Mucosa of rectum (tissue), 2 donors: ENCODE results near the gene ZNF526.

Experiments
- H3K27ac ChIP-seq, 2 donors: one replicate each; pipeline ENCODE4 v1.7.0; 2013; ENCODE audit warnings: inconsistent platforms in 2 of 2, low read depth in 2 of 2, low read length in 2 of 2
- H3K27me3 ChIP-seq, 2 donors: one replicate each; pipeline ENCODE4 v1.7.0; 2013; ENCODE audit warnings: low read length in 2 of 2; ENCODE audit not compliant: control insufficient read depth in 2 of 2, insufficient read depth in 2 of 2
- H3K36me3 ChIP-seq, 2 donors: one replicate each; pipeline ENCODE4 v1.7.0; 2013; ENCODE audit warnings: low read length in 2 of 2; ENCODE audit not compliant: control insufficient read depth in 2 of 2, insufficient read depth in 2 of 2
- H3K4me1 ChIP-seq, 2 donors: one replicate each; pipeline ENCODE4 v1.7.0; 2013; ENCODE audit warnings: low read length in 2 of 2, mild to moderate bottlenecking in 1 of 2; ENCODE audit not compliant: control insufficient read depth in 2 of 2, insufficient read depth in 2 of 2
- H3K4me3 ChIP-seq, 2 donors: one replicate each; pipeline ENCODE4 v1.7.0; 2013; ENCODE audit warnings: low read length in 2 of 2
- H3K9ac ChIP-seq, 2 donors: one replicate each; pipeline ENCODE4 v1.7.0; 2013; ENCODE audit warnings: low read length in 2 of 2, low read depth in 1 of 2, mild to moderate bottlenecking in 1 of 2
- H3K9me3 ChIP-seq, 2 donors: one replicate each; pipeline ENCODE4 v1.7.0; 2013; ENCODE audit warnings: low read length in 2 of 2; ENCODE audit not compliant: control insufficient read depth in 2 of 2
- donor health status: healthy.
- donor health status: Normal muscosa, but diverticular disease.

The ZNF526 gene

GRCh38 chr19:42193706-42194105 is 26.4 kb upstream of the ZNF526 start:
- Histone ChIP-seq H3K9ac (no peak overlapping the region), H3K9me3 (peaks cover 0 to 3% of the 10 kb centered on the region in 2 donors), H3K4me3 (peak overlapping the region; percentile 9 to 18), H3K36me3 (peaks cover 7 to 20% of the 10 kb centered on the region in 2 donors), H3K27ac (peak overlapping the region; percentile 62 to 90), H3K4me1 (peaks cover 36% of the 10 kb centered on the region in 2 donors), H3K27me3 (no peaks in the 10 kb centered on the region)

DNA sequence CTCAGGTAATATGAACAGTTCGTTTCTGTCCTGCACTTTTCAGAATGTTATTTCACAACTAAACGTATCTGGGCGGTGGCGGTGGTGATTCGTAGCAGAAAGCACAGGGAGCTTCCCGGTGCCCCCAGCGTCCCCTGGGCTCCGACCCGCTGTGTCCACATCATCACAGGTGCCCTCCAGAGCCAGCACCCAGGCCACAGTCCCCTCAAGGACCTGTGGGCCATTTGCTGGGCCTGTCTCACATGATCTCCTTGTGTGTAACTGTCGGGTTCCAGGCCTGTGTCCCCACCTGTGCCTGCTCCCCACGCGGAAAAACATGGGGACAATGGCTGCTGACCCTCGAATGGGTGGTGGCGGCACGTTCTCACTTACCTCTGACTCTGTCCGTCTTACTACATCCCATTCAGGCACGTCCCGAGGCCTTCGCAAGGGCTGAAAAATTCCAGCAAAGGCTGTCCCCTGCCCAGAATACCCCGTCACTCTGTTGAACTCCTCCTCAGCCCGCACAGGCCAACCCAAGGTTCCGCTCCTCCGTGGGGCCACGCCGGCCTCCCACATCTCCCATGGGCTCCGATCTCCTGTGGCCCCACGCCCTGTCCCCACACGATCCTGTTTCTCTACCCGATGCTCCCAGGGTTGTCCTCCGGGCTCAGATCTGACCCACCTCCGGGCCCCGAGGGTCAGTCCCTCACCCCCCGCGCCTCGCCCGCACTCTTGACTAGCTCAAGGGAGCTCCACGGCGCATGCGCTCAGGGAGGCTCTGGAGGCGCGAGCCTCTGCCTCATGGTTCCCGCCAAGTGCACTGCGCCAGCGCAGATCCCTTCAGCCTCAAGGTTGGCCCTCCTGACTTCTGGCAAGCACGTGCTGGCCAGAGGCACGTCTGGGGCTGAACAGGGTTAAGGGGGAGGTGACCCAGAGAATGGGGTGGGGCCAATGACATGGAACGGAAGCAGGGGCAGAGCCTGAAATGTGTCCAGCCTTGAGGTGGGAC is 23.8 kb upstream of the ZNF526 start:
- H3K27ac ChIP-seq = peak overlapping the region in 1 of 2 donors; percentile 48
- H3K9me3 ChIP-seq = peaks cover 0 to 3% of the 10 kb centered on the region in 2 donors
- peaks cover 43 to 50% of the 10 kb centered on the region in 2 donors for H3K4me1 ChIP-seq
- H3K4me3 ChIP-seq = no peak overlapping the region
- no peak overlapping the region for H3K9ac ChIP-seq
- no peaks in the 10 kb centered on the region for H3K27me3 ChIP-seq
- peaks cover 25 to 43% of the 10 kb centered on the region in 2 donors for H3K36me3 ChIP-seq

DNA sequence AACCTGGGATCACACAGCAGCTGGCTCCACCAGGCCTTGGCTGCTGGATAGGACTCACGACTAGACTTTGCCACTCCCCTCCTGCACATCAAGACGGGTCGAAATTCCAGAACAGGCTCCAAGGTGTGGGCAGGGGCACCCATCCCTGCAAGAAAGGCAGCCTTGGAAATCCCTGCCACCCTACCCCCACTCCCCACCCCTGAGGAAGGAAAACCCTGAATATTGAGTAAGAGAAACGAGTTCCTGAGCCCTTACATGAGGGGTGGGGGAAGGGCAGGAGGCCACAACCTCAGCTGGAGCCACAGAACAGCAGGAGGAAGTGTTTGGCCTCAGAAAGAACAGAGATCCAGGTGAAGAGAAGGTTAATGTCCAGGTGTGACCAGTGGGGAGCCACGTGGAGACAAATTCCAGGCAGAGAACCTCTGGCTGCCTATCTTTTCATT is 22.7 kb upstream of the ZNF526 start:
- peak overlapping the region; percentile 20 to 48 for H3K27ac ChIP-seq
- no peak overlapping the region for H3K9ac ChIP-seq
- no peak overlapping the region for H3K4me3 ChIP-seq
- peaks cover 33 to 54% of the 10 kb centered on the region in 2 donors for H3K36me3 ChIP-seq
- H3K27me3 ChIP-seq = no peaks in the 10 kb centered on the region
- H3K4me1 ChIP-seq = peaks cover 35 to 43% of the 10 kb centered on the region in 2 donors
- H3K9me3 ChIP-seq = peaks cover 0 to 3% of the 10 kb centered on the region in 2 donors

DNA sequence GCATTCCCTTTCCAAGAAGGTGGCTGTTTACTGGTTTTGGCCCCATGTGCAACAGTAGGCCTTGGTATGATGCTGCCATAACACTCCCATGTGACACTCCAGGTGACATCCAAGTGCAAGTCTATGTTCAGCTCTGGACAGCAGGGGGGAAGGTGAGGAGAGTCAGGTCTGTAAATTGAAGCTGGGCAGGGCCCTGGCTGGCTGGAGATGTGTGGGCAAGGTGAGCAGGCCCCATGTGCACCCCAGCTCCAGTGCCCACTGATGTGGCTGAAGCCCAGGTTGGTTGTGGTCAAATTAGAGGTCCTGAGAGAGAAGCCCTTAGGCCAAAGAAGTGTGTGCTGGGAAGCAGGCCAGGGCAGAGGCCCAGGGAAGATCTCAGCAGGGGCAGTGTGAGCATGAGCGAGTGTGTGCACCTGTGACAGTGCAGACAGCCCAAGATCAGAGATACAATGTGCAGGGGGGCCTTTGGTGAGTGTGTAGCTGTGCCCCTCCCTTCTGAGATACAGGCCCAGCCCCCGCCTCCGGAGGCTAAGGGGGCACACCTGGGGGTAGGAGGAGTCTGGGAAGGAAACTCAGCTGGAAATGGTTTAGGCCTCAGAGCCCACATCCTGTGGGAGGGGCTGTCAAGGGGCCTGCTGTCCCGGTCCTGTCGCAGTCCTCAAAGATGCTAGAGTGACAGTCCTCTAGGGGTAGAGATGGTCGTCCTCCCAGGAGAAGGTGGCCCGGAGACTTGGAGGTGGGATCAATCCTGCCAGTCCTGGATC is 21.3 kb upstream of the ZNF526 start:
- Histone ChIP-seq H3K4me3 (no peak overlapping the region), H3K9me3 (no peaks in the 10 kb centered on the region), H3K27me3 (no peaks in the 10 kb centered on the region), H3K36me3 (peaks cover 43 to 67% of the 10 kb centered on the region in 2 donors), H3K27ac (peak overlapping the region; percentile 29 to 85), H3K4me1 (peaks cover 26 to 44% of the 10 kb centered on the region in 2 donors), H3K9ac (peak overlapping the region in 1 of 2 donors; percentile 54)

DNA sequence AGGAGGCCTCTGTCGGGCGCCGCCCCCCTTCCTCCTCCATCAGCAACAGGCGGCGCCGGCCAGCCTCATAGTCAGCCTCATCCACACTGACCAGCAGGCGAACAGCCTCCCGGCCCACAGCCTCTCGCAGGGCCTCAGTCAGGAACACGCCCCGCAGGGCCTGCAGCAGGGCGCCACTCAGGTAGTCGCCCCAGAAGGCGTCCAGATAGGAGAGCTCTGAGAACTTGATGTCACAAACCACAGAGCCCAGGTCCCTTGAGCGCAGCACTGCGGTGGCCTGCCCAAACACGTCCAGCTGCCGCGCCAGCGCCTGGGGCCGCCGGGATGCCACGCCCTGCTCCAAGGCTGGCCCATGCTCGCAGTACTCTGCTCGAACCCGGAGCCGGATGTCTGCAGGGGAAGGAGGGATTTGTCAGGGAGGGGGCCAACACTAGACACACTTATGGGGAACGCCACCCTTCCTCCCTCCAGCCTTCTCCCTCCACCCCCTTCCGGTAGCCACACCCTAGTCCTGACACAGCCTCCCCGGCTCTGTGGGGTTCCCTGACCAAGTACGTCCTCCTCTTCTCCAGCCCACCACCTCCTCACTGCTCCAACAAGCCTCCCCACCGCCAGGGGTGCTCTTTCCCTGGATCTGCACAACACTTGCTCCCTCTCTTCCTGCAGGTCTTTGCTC is 20.5 kb upstream of the ZNF526 start:
- peak overlapping the region; percentile 29 to 85 for H3K27ac ChIP-seq
- H3K4me1 ChIP-seq = peaks cover 26 to 44% of the 10 kb centered on the region in 2 donors
- H3K9ac ChIP-seq = peak overlapping the region in 1 of 2 donors; percentile 54
- H3K27me3 ChIP-seq = no peaks in the 10 kb centered on the region
- H3K4me3 ChIP-seq = peak overlapping the region in 1 of 2 donors; percentile 22
- H3K9me3 ChIP-seq = no peaks in the 10 kb centered on the region
- H3K36me3 ChIP-seq = peaks cover 47 to 74% of the 10 kb centered on the region in 2 donors

- Histone ChIP-seq H3K4me3 (peak overlapping the region in 1 of 2 donors; percentile 22), H3K4me1 (peaks cover 26 to 44% of the 10 kb centered on the region in 2 donors), H3K9ac (peak overlapping the region in 1 of 2 donors; percentile 38), H3K27ac (peak overlapping the region in 1 of 2 donors; percentile 85), H3K27me3 (no peaks in the 10 kb centered on the region), H3K36me3 (peaks cover 52 to 80% of the 10 kb centered on the region in 2 donors), H3K9me3 (no peaks in the 10 kb centered on the region)
Observed at GRCh38 chr19:42200116-42200715, 19.9 kb upstream of the ZNF526 start.

- Histone ChIP-seq H3K9me3 (no peaks in the 10 kb centered on the region), H3K4me1 (peaks cover 26 to 41% of the 10 kb centered on the region in 2 donors), H3K27me3 (no peaks in the 10 kb centered on the region), H3K36me3 (peaks cover 57 to 87% of the 10 kb centered on the region in 2 donors), H3K4me3 (peak overlapping the region in 1 of 2 donors; percentile 7), H3K9ac (no peak overlapping the region), H3K27ac (peak overlapping the region; percentile 66 to 85)
Observed at GRCh38 chr19:42201489-42202289, 18.4 kb upstream of the ZNF526 start.

GRCh38 chr19:42202290-42202880 is 17.7 kb upstream of the ZNF526 start:
- Histone ChIP-seq H3K36me3 (peaks cover 58 to 89% of the 10 kb centered on the region in 2 donors), H3K9me3 (no peaks in the 10 kb centered on the region), H3K27ac (peak overlapping the region; percentile 16 to 85), H3K4me3 (no peak overlapping the region), H3K9ac (no peak overlapping the region), H3K4me1 (peaks cover 26 to 38% of the 10 kb centered on the region in 2 donors), H3K27me3 (no peaks in the 10 kb centered on the region)
